HepG2 (cell line): ENCODE data around the gene LRP1B. TPM values are rescaled to one million over a fixed set of nuclear protein-coding genes. Genes with fewer than 3 reads are reported as not detected.

ENCODE experiments used
- ATAC-seq: fragments of 200-7000 bp; cut with Tn5 transposase; 3 replicates; pipeline ENCODE4 v1.9.1; 2020; ENCODE audit warnings: mild to moderate bottlenecking, moderate library complexity
- BruUV-seq: library from RNA; stranded (reverse); fragments of 400-500 nt; replicated peaks from 2 replicates; lab custom pipeline; 2021; lab: Mats Ljungman, UMichigan
- CTCF ChIA-PET: fragments of 300-600 bp; formaldehyde crosslinking; extraction: SDS; loops from one replicate; lab custom pipeline; 2021; ENCODE audit warnings: low total read pairs, inconsistent platforms, low intra/inter-chr PET ratio; lab: Yijun Ruan, JAX
- POLR2A ChIA-PET: fragments of 350-600 bp; sonication (Branson Sonifier 250); formaldehyde crosslinking; loops from one replicate; lab custom pipeline; 2020; ENCODE audit warnings: antibody characterized with exemption, inconsistent platforms; lab: Yijun Ruan, JAX
- DNase-seq: peaks from one replicate; pipeline ENCODE4 v3.0.0-alpha.2; 2015; ENCODE audit warnings: low spot score
- FAIRE-seq: peaks from 3 replicates; lab custom pipeline; 2011; peaks lifted over from hg19 to GRCh38; lab: Jason Lieb, UNC
- H2AFZ ChIP-seq: one replicate; pipeline ENCODE4 v1.6.1; 2011; ENCODE audit warnings: low read length, inconsistent platforms
- H3K27ac ChIP-seq: fragments of 300-600 bp; 3 replicates; pipeline ENCODE4 v1.8.0; 2011; ENCODE audit warnings: mixed run types, mild to moderate bottlenecking, mixed read lengths, low read length, inconsistent platforms; ENCODE audit not compliant: insufficient read depth; ENCODE audit errors: extremely low read length
- H3K27me3 ChIP-seq, 2 experiments: fragments of 200-600 bp in 1 of 2; 2 replicates in 1 of 2; 3 replicates in 1 of 2; pipeline versions ENCODE4 v1.6.0 to v1.8.0; 2011; ENCODE audit warnings: low read length in 2 of 2, mild to moderate bottlenecking in 2 of 2, moderate library complexity in 2 of 2, inconsistent platforms in 1 of 2; ENCODE audit not compliant: insufficient read depth in 2 of 2, control insufficient read depth in 1 of 2
- H3K36me3 ChIP-seq, 2 experiments: fragments of 200-600 bp in 1 of 2; replicated peaks in 1 of 2; 2 replicates in 1 of 2; 3 replicates in 1 of 2; pipeline versions ENCODE4 v1.5.1 to v1.8.0; 2011; ENCODE audit warnings: low read length in 2 of 2, inconsistent platforms in 1 of 2; ENCODE audit not compliant: insufficient read depth in 2 of 2, control insufficient read depth in 1 of 2
- H3K4me1 ChIP-seq: 2 replicates; pipeline ENCODE4 v1.5.1; 2012; ENCODE audit warnings: low read length, inconsistent platforms; ENCODE audit not compliant: insufficient read depth
- H3K4me2 ChIP-seq: 2 replicates; pipeline ENCODE4 v1.6.0; 2011; ENCODE audit warnings: low read depth, low read length, inconsistent platforms
- H3K4me3 ChIP-seq, 3 experiments: fragments of 200-600 bp in 1 of 3; sonication (generic), shearing (Covaris generic) in 1 of 3; replicated peaks in 1 of 3; 2 replicates each; pipeline ENCODE4 v1.5.1; 2011 to 2016; ENCODE audit warnings: low read length in 3 of 3, inconsistent platforms in 2 of 3, low read depth in 2 of 3, mild to moderate bottlenecking in 2 of 3, control low read depth in 1 of 3, mixed read lengths in 1 of 3; ENCODE audit not compliant: insufficient read depth in 1 of 3
- H3K79me2 ChIP-seq: one replicate; pipeline ENCODE4 v1.6.1; 2011; ENCODE audit warnings: low read length, inconsistent platforms; ENCODE audit not compliant: insufficient read depth
- H3K9ac ChIP-seq: 2 replicates; pipeline ENCODE4 v1.6.0; 2011; ENCODE audit warnings: mild to moderate bottlenecking, low read depth, low read length, inconsistent platforms; ENCODE audit not compliant: insufficient read depth
- H3K9me3 ChIP-seq: 2 replicates; pipeline ENCODE4 v1.5.1; 2012; ENCODE audit warnings: mild to moderate bottlenecking, low read length
- H4K20me1 ChIP-seq: 2 replicates; pipeline ENCODE4 v1.6.0; 2011; ENCODE audit warnings: inconsistent platforms, mild to moderate bottlenecking, low read length, moderate library complexity; ENCODE audit not compliant: insufficient read depth
- FOXK2 ChIP-seq: fragments of 450-650 bp; IDR thresholded peaks from 2 replicates; pipeline ENCODE4 v1.6.1; 2016
- IRF9 ChIP-seq: sonication (generic); formaldehyde crosslinking; IDR thresholded peaks from 2 replicates; pipeline ENCODE4 v1.8.0; 2022; ENCODE audit warnings: missing genetic modification reagents, mild to moderate bottlenecking, borderline replicate concordance
- ZNF121 ChIP-seq: sonication (generic); formaldehyde crosslinking; IDR thresholded peaks from 2 replicates; pipeline ENCODE4 v1.5.0; 2020; ENCODE audit warnings: mild to moderate bottlenecking, missing genetic modification reagents
- ZNF605 ChIP-seq: sonication (generic); formaldehyde crosslinking; IDR thresholded peaks from 2 replicates; pipeline ENCODE4 v1.8.0; 2022; ENCODE audit warnings: mild to moderate bottlenecking, missing genetic modification reagents
- WGBS: methylation state at CpG from one replicate; pipeline ENCODE4 v1.1.6; 2017; ENCODE audit warnings: low lambda C conversion rate; 5-methylcytosine and 5-hydroxymethylcytosine counted together
- in situ Hi-C: cut with HindIII; loops from 2 replicates; pipeline ENCODE4 v1.10.0; 2017; ENCODE audit warnings: low pct_unique_long_range_greater_than_20kb; ENCODE audit not compliant: extremely low pct_ligation_motif_present
- intact Hi-C: fragments of 100-400 bp; cut with micrococcal nuclease; formaldehyde crosslinking; loops from one replicate; pipeline ENCODE4 v1.10.0; 2022; ENCODE audit not compliant: unreplicated experiment
- polyA plus RNA-seq, 8 experiments: library from polyadenylated mRNA; depleted of rRNA in 3 of 8; stranded (reverse) in 7 of 8; unstranded in 1 of 8; fragments of >200 nt; fragmentation: Illumina TruSeq in 4 of 8; extraction: Trizol in 4 of 8; gene quantifications; 2 replicates each; pipeline versions ENCODE4 v1.2.1 to v1.2.3, GENCODE V29; 2011 to 2016; ENCODE audit warnings: low read depth in 4 of 8, missing spikeins in 1 of 8, mixed read lengths in 1 of 8; ENCODE audit not compliant: insufficient read depth in 1 of 8
- total RNA-seq, 5 experiments: library from RNA; depleted of rRNA; stranded (reverse); fragments of >200 nt; fragmentation: Illumina TruSeq; extraction: Trizol; gene quantifications; 2 replicates each; pipeline ENCODE4 v1.2.3, GENCODE V29; 2016; ENCODE audit warnings: low read depth in 1 of 5
- TF ChIP-seq, protein P1 (sequence below): sonication (generic); formaldehyde crosslinking; IDR thresholded peaks from 2 replicates; pipeline ENCODE4 v1.5.0; 2020; ENCODE audit warnings: mild to moderate bottlenecking, missing genetic modification reagents
- TF ChIP-seq, protein P2 (sequence below): sonication (generic); formaldehyde crosslinking; IDR thresholded peaks from 2 replicates; pipeline ENCODE4 v1.4.0; 2020; ENCODE audit warnings: mild to moderate bottlenecking, missing genetic modification reagents
- TF ChIP-seq, protein P3 (sequence below): sonication (generic); formaldehyde crosslinking; IDR thresholded peaks from 2 replicates; pipeline ENCODE4 v1.4.0; 2020; ENCODE audit warnings: low read depth, mild to moderate bottlenecking, missing genetic modification reagents
- TF ChIP-seq, protein P4 (sequence below): sonication (generic); formaldehyde crosslinking; IDR thresholded peaks from 2 replicates; pipeline ENCODE4 v1.4.0; 2020; ENCODE audit warnings: missing genetic modification reagents, mild to moderate bottlenecking, borderline replicate concordance

The LRP1B gene
- total and polyA plus RNA-seq, 2 of the 13 experiments (the other 11 are each of a cell fraction or from before 2014, with no cell fraction given), result 0.04 TPM; not detected in 1

GRCh38 chr2:141455211-141455826, 675.5 kb downstream of the LRP1B start (continued):
- TF ChIP-seq, protein P1, sequence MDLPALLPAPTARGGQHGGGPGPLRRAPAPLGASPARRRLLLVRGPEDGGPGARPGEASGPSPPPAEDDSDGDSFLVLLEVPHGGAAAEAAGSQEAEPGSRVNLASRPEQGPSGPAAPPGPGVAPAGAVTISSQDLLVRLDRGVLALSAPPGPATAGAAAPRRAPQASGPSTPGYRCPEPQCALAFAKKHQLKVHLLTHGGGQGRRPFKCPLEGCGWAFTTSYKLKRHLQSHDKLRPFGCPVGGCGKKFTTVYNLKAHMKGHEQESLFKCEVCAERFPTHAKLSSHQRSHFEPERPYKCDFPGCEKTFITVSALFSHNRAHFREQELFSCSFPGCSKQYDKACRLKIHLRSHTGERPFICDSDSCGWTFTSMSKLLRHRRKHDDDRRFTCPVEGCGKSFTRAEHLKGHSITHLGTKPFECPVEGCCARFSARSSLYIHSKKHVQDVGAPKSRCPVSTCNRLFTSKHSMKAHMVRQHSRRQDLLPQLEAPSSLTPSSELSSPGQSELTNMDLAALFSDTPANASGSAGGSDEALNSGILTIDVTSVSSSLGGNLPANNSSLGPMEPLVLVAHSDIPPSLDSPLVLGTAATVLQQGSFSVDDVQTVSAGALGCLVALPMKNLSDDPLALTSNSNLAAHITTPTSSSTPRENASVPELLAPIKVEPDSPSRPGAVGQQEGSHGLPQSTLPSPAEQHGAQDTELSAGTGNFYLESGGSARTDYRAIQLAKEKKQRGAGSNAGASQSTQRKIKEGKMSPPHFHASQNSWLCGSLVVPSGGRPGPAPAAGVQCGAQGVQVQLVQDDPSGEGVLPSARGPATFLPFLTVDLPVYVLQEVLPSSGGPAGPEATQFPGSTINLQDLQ (CRISPR knock-in tag), result no peak

GRCh38 chr2:141440072-141440635, 690.7 kb downstream of the LRP1B start:
- FAIRE-seq (no peak), ATAC-seq (peak; percentile 51), DNase-seq (no peak)
- H3K27me3 ChIP-seq, result no peaks in the 10 kb centered on the region
- no peak overlapping the region for H3K4me3 ChIP-seq
- TF ChIP-seq ZNF605 (CRISPR knock-in tag) (no peak), FOXK2 (no peak), ZNF121 (CRISPR knock-in tag) (no peak), IRF9 (CRISPR knock-in tag) (no peak)
- TF ChIP-seq, protein P2, sequence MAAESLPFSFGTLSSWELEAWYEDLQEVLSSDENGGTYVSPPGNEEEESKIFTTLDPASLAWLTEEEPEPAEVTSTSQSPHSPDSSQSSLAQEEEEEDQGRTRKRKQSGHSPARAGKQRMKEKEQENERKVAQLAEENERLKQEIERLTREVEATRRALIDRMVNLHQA (CRISPR knock-in tag), result no peak
- TF ChIP-seq, protein P3, sequence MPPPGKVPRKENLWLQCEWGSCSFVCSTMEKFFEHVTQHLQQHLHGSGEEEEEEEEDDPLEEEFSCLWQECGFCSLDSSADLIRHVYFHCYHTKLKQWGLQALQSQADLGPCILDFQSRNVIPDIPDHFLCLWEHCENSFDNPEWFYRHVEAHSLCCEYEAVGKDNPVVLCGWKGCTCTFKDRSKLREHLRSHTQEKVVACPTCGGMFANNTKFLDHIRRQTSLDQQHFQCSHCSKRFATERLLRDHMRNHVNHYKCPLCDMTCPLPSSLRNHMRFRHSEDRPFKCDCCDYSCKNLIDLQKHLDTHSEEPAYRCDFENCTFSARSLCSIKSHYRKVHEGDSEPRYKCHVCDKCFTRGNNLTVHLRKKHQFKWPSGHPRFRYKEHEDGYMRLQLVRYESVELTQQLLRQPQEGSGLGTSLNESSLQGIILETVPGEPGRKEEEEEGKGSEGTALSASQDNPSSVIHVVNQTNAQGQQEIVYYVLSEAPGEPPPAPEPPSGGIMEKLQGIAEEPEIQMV (CRISPR knock-in tag), result peak; percentile 73; the same call in 1 of the 2 replicates
- TF ChIP-seq, protein P4, sequence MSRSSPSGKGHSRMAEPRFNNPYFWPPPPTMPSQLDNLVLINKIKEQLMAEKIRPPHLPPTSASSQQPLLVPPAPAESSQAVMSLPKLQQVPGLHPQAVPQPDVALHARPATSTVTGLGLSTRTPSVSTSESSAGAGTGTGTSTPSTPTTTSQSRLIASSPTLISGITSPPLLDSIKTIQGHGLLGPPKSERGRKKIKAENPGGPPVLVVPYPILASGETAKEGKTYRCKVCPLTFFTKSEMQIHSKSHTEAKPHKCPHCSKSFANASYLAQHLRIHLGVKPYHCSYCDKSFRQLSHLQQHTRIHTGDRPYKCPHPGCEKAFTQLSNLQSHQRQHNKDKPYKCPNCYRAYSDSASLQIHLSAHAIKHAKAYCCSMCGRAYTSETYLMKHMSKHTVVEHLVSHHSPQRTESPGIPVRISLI (CRISPR knock-in tag), result no peak
- no peak overlapping the region for H3K27ac ChIP-seq
- H4K20me1 ChIP-seq, result no peaks in the 10 kb centered on the region
- CTCF ChIA-PET, result no interaction called here
- 16% methylated on average over 16 of the region's 17 CpGs for WGBS
- H2AFZ ChIP-seq, result no peak overlapping the region
- no peaks in the 10 kb centered on the region for H3K79me2 ChIP-seq
- intact Hi-C loops (no loop called here), in situ Hi-C loops (no loop called here)
- no peaks in the 10 kb centered on the region for H3K9me3 ChIP-seq
- H3K4me2 ChIP-seq, result no peak overlapping the region
- H3K36me3 ChIP-seq, result no peaks in the 10 kb centered on the region
- no peaks in the 10 kb centered on the region for H3K4me1 ChIP-seq
- no peak overlapping the region for H3K9ac ChIP-seq
- POLR2A ChIA-PET, result no interaction called here
- no TSS peak for BruUV-seq
